ENCODE data around the gene RIPOR3.
"Not testable (repeated sequence)": the region's sequence is repeated elsewhere in the genome, so short reads cannot be mapped to it uniquely, and the experiment has no call there.

Gene RIPOR3

GRCh38 chr20:50571466-50571865 is 119.9 kb downstream of the RIPOR3 start:
- H3K9me3 Mint-ChIP-seq: no peaks in the 10 kb centered on the region
- no peak for ATAC-seq
- no peak for DNase-seq (ENCODE audit: low spot score in 2 of 2)
- no peak overlapping the region for H3K4me3 Mint-ChIP-seq
- H3K27ac Mint-ChIP-seq: no peak overlapping the region
- H3K4me1 Mint-ChIP-seq: peaks cover 79% of the 10 kb centered on the region
- H3K36me3 Mint-ChIP-seq: peaks cover 100% of the 10 kb centered on the region

- Mint-ChIP-seq H3K9me3 (no peaks in the 10 kb centered on the region), H3K27ac (peak overlapping the region; percentile 64), H3K36me3 (peaks cover 100% of the 10 kb centered on the region), H3K4me3 (peak overlapping the region; percentile 26), H3K4me1 (peaks cover 78% of the 10 kb centered on the region)
- DNase-seq (ENCODE audit: low spot score in 2 of 2) (peak in 1 of 2 donors; percentile 70), ATAC-seq (peak; percentile 94)
Observed at GRCh38 chr20:50569864-50570836, 121.2 kb downstream of the RIPOR3 start.

GRCh38 chr20:50569487-50569863 is 121.9 kb downstream of the RIPOR3 start:
- Mint-ChIP-seq H3K27ac (peak overlapping the region; percentile 64), H3K36me3 (peaks cover 100% of the 10 kb centered on the region), H3K4me3 (peak overlapping the region; percentile 26), H3K4me1 (peaks cover 80% of the 10 kb centered on the region)
- not testable (repeated sequence) for H3K9me3 Mint-ChIP-seq; ATAC-seq; DNase-seq (ENCODE audit: low spot score in 2 of 2)

GRCh38 chr20:50568549-50568942 is 122.8 kb downstream of the RIPOR3 start:
- Mint-ChIP-seq H3K27ac (peak overlapping the region; percentile 64), H3K4me3 (no peak overlapping the region), H3K9me3 (no peaks in the 10 kb centered on the region), H3K4me1 (peaks cover 84% of the 10 kb centered on the region), H3K36me3 (peaks cover 100% of the 10 kb centered on the region)
- DNase-seq (ENCODE audit: low spot score in 2 of 2) (no peak), ATAC-seq (no peak)

- H3K4me1 Mint-ChIP-seq: peaks cover 84% of the 10 kb centered on the region
- H3K4me3 Mint-ChIP-seq: no peak overlapping the region
- peaks cover 100% of the 10 kb centered on the region for H3K36me3 Mint-ChIP-seq
- DNase-seq (ENCODE audit: low spot score in 2 of 2) (no peak), ATAC-seq (no peak)
- H3K9me3 Mint-ChIP-seq: no peaks in the 10 kb centered on the region
- H3K27ac Mint-ChIP-seq: peak overlapping the region; percentile 86
Observed at GRCh38 chr20:50567860-50568548, 123.3 kb downstream of the RIPOR3 start.

GRCh38 chr20:50565871-50566270 is 125.5 kb downstream of the RIPOR3 start:
- no peak for ATAC-seq
- no peak for DNase-seq (ENCODE audit: low spot score in 2 of 2)
- Mint-ChIP-seq H3K9me3 (no peaks in the 10 kb centered on the region), H3K4me1 (peaks cover 92% of the 10 kb centered on the region), H3K4me3 (no peak overlapping the region), H3K27ac (peak overlapping the region; percentile 17), H3K36me3 (peaks cover 100% of the 10 kb centered on the region)

GRCh38 chr20:50565383-50565782 is 126.0 kb downstream of the RIPOR3 start:
- Mint-ChIP-seq H3K4me1 (peaks cover 91% of the 10 kb centered on the region), H3K4me3 (no peak overlapping the region), H3K36me3 (peaks cover 97% of the 10 kb centered on the region), H3K9me3 (no peaks in the 10 kb centered on the region), H3K27ac (peak overlapping the region; percentile 17)
- ATAC-seq (no peak), DNase-seq (ENCODE audit: low spot score in 2 of 2) (no peak)

GRCh38 chr20:50563133-50563944 is 128.0 kb downstream of the RIPOR3 start:
- no peak for DNase-seq (ENCODE audit: low spot score in 2 of 2)
- peak overlapping the region; percentile 26 for H3K4me3 Mint-ChIP-seq
- ATAC-seq: peak; percentile 59

GRCh38 chr20:50562262-50562701 is 129.1 kb downstream of the RIPOR3 start:
- Mint-ChIP-seq H3K4me1 (peaks cover 90% of the 10 kb centered on the region), H3K4me3 (peak overlapping the region; percentile 75), H3K36me3 (peaks cover 95% of the 10 kb centered on the region), H3K9me3 (no peaks in the 10 kb centered on the region), H3K27ac (peak overlapping the region; percentile 96)
- DNase-seq (ENCODE audit: low spot score in 2 of 2): no peak
- ATAC-seq: no peak

More at GRCh38 chr20:50563133-50563944, 128.0 kb downstream of the RIPOR3 start:
- Mint-ChIP-seq H3K9me3 (no peaks in the 10 kb centered on the region), H3K4me1 (peaks cover 90% of the 10 kb centered on the region), H3K27ac (peak overlapping the region; percentile 96), H3K36me3 (peaks cover 95% of the 10 kb centered on the region)

GRCh38 chr20:50561379-50562078 is 129.8 kb downstream of the RIPOR3 start:
- DNase-seq (ENCODE audit: low spot score in 2 of 2) (peak; percentile 48 to 84), ATAC-seq (peak; percentile 96)
- Mint-ChIP-seq H3K4me3 (peak overlapping the region; percentile 75), H3K4me1 (peaks cover 82% of the 10 kb centered on the region), H3K9me3 (no peaks in the 10 kb centered on the region), H3K36me3 (peaks cover 88% of the 10 kb centered on the region), H3K27ac (peak overlapping the region; percentile 96)

- DNase-seq (ENCODE audit: low spot score in 2 of 2) (no peak), ATAC-seq (no peak)
- peak overlapping the region; percentile 96 for H3K27ac Mint-ChIP-seq
- H3K9me3 Mint-ChIP-seq: no peaks in the 10 kb centered on the region
- H3K4me1 Mint-ChIP-seq: peaks cover 81% of the 10 kb centered on the region
- H3K36me3 Mint-ChIP-seq: peaks cover 82% of the 10 kb centered on the region
- peak overlapping the region; percentile 75 for H3K4me3 Mint-ChIP-seq
Observed at GRCh38 chr20:50560867-50561266, 130.5 kb downstream of the RIPOR3 start.

- H3K4me1 Mint-ChIP-seq: peaks cover 80% of the 10 kb centered on the region
- ATAC-seq: no peak
- no peaks in the 10 kb centered on the region for H3K9me3 Mint-ChIP-seq
- H3K4me3 Mint-ChIP-seq: peak overlapping the region; percentile 75
- peaks cover 74% of the 10 kb centered on the region for H3K36me3 Mint-ChIP-seq
- peak overlapping the region; percentile 57 for H3K27ac Mint-ChIP-seq
- peak in 1 of 2 donors; percentile 48 for DNase-seq (ENCODE audit: low spot score in 2 of 2)
Observed at GRCh38 chr20:50559856-50560638, 131.3 kb downstream of the RIPOR3 start.

GRCh38 chr20:50559149-50559548 is 132.2 kb downstream of the RIPOR3 start:
- Mint-ChIP-seq H3K36me3 (peaks cover 65% of the 10 kb centered on the region), H3K27ac (peak overlapping the region; percentile 57), H3K4me1 (peaks cover 71% of the 10 kb centered on the region), H3K9me3 (no peaks in the 10 kb centered on the region), H3K4me3 (peak overlapping the region; percentile 75)
- ATAC-seq (no peak), DNase-seq (ENCODE audit: low spot score in 2 of 2) (no peak)

- no peak for ATAC-seq
- no peak for DNase-seq (ENCODE audit: low spot score in 2 of 2)
- no peak overlapping the region for H3K27ac Mint-ChIP-seq
- H3K4me1 Mint-ChIP-seq: peaks cover 68% of the 10 kb centered on the region
- H3K36me3 Mint-ChIP-seq: peaks cover 58% of the 10 kb centered on the region
- H3K9me3 Mint-ChIP-seq: no peaks in the 10 kb centered on the region
- H3K4me3 Mint-ChIP-seq: no peak overlapping the region
Observed at GRCh38 chr20:50558483-50558925, 132.8 kb downstream of the RIPOR3 start.
